Measurements from ENCODE around the gene TLX1.

DNA sequence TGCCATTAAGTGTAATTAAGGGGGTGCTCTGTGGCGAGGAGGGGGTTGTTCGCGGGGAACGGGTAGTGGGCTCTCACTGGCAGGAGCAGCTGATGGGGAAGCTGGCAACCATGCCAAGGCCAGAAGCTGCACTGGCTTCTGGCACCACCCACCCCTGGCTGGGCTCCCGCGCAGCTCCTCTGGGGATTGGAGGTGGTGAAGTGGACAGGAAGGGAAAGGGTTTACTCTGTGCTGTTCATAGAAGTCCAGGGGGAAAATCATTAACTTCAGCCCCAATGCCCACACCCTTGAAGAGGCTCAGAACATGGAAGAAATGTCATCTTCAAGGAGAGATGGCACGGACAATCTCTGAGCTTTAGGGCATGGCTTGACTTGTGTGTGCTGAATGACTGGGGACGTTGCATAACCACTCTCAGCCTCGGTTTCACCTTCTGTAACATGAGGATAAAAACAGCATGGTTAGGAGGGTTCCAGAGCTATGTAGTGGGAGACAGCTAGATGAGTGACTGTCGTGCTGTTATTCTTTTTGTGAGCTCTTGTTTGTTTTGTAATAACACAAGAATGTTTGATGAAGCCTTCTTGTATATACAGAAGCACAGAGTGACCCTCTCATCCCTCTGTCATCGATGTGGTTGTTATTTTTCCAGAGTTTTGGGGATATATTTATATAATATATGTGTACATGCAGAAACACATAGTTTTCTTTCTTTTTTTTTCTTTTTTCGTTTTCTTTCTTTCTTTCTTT, 39.4 kb upstream of the TLX1 start:
- TF ChIP-seq, protein P1, sequence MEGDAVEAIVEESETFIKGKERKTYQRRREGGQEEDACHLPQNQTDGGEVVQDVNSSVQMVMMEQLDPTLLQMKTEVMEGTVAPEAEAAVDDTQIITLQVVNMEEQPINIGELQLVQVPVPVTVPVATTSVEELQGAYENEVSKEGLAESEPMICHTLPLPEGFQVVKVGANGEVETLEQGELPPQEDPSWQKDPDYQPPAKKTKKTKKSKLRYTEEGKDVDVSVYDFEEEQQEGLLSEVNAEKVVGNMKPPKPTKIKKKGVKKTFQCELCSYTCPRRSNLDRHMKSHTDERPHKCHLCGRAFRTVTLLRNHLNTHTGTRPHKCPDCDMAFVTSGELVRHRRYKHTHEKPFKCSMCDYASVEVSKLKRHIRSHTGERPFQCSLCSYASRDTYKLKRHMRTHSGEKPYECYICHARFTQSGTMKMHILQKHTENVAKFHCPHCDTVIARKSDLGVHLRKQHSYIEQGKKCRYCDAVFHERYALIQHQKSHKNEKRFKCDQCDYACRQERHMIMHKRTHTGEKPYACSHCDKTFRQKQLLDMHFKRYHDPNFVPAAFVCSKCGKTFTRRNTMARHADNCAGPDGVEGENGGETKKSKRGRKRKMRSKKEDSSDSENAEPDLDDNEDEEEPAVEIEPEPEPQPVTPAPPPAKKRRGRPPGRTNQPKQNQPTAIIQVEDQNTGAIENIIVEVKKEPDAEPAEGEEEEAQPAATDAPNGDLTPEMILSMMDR (IDR thresholded peaks at IDR 0.05), result no peak
- TF ChIP-seq POLR2A (IDR thresholded peaks at IDR 0.05), result no peak
